Coronary artery (tissue), 2 donors: Measurements from ENCODE around the gene DIP2B.

Source experiments
- DNase-seq: peaks from one replicate; pipeline ENCODE4 v3.0.0-alpha.2; 2017; ENCODE audit warnings: low spot score
- H3K27ac ChIP-seq, 2 donors: fragments of 200-600 bp; sonication (generic); one replicate each; pipeline ENCODE4 v1.5.1; 2016 to 2019
- H3K4me3 ChIP-seq: fragments of 200-600 bp; sonication (generic); 2 replicates; pipeline ENCODE4 v1.5.1; 2016; ENCODE audit warnings: mild to moderate bottlenecking, moderate library complexity
- CTCF ChIP-seq: fragments of 200-600 bp; sonication (generic); IDR thresholded peaks from one replicate; pipeline ENCODE4 v1.5.1; 2019; ENCODE audit warnings: antibody characterized with exemption

Gene DIP2B

GRCh38 chr12:50599366-50600095 lies 94.7 kb downstream of the DIP2B start:
- no peak for TF ChIP-seq CTCF
- DNase-seq = no peak

GRCh38 chr12:50600364-50600763 lies 95.6 kb downstream of the DIP2B start:
- no peak overlapping the region for H3K27ac ChIP-seq
- no peak for TF ChIP-seq CTCF

More at GRCh38 chr12:50599366-50600095, 94.7 kb downstream of the DIP2B start:
- Histone ChIP-seq H3K4me3 (no peak overlapping the region), H3K27ac (no peak overlapping the region)

GRCh38 chr12:50603817-50604639 lies 99.2 kb downstream of the DIP2B start:
- TF ChIP-seq CTCF = no peak
- DNase-seq = no peak
- Histone ChIP-seq H3K27ac (no peak overlapping the region), H3K4me3 (no peak overlapping the region)

More at GRCh38 chr12:50600364-50600763, 95.6 kb downstream of the DIP2B start:
- H3K4me3 ChIP-seq = no peak overlapping the region
- no peak for DNase-seq

- no peak for DNase-seq
- Histone ChIP-seq H3K27ac (no peak overlapping the region), H3K4me3 (no peak overlapping the region)
- no peak for TF ChIP-seq CTCF
Measured at GRCh38 chr12:50604640-50604920, 99.8 kb downstream of the DIP2B start.

- Histone ChIP-seq H3K27ac (no peak overlapping the region), H3K4me3 (no peak overlapping the region)
- TF ChIP-seq CTCF = no peak
- DNase-seq = no peak
Measured at GRCh38 chr12:50606675-50607375, 102.0 kb downstream of the DIP2B start.

GRCh38 chr12:50609292-50609874 lies 104.6 kb downstream of the DIP2B start:
- no peak overlapping the region for H3K27ac ChIP-seq
- no peak for DNase-seq
- no peak for TF ChIP-seq CTCF
- H3K4me3 ChIP-seq = no peak overlapping the region
